ENCODE data around the gene DUS3L. TPM values are rescaled to one million over a fixed set of nuclear protein-coding genes. Genes with fewer than 3 reads are reported as not detected.

DUS3L gene
- 10 to 100 TPM; 19.5 to 45.9 (median 25.0) TPM for total RNA-seq

- TF ChIP-seq CTCF (IDR thresholded peaks at IDR 0.05 in 4 of 5, conservative IDR thresholded peaks at IDR 0.05 in 1 of 5), result peak in 1 of 5 experiments; percentile 24
- peak; percentile 72 to 73 for TF ChIP-seq POLR2A (IDR thresholded peaks at IDR 0.05)
- peaks cover 7 to 8% of the 10 kb centered on the region in 2 donors for H3K4me1 ChIP-seq
- in situ Hi-C loops (cut with MboI; ENCODE audit: low sequenced_read_pairs in 4 of 4), result no loop called here
- peak within 1 kb of the TSS; percentile 96 to 99 (median 98) for H3K27ac ChIP-seq
- peaks cover 0 to 4% (median 0%) of the 10 kb centered on the region in 3 donors for H3K27me3 ChIP-seq
- DNase-seq (peak; percentile 96 to 98), ATAC-seq (peak; percentile 95 to 96)
- no peaks in the 10 kb centered on the region for H3K9me3 ChIP-seq
- peaks cover 7 to 41% of the 10 kb centered on the region in 2 donors for H3K36me3 ChIP-seq
- H3K4me3 ChIP-seq, result peak within 1 kb of the TSS; percentile 78 to 94 (median 86)
- intact Hi-C loops (cut with DNase I; ENCODE audit: low total_unique reads), result loop anchor here (1.0 to 5.0 kb wide), 5 partner anchors 71 to 1448 kb away; partner anchors contain the start of genes CATSPERD, LONP1, MPND and RANBP3
Measured at GRCh38 chr19:5790559-5791520, at the start of gene DUS3L. TSS of gene DUS3L (minus strand) at chr19:5791163. CDS start at chr19:5791141, 22 bp downstream.

- Histone ChIP-seq H3K9me3 (no peaks in the 10 kb centered on the region), H3K4me3 (no peak within 1 kb of the TSS), H3K4me1 (no peaks in the 10 kb centered on the region), H3K36me3 (no peaks in the 10 kb centered on the region), H3K27me3 (peaks cover 0 to 12% (median 11%) of the 10 kb centered on the region in 3 donors), H3K27ac (no peak within 1 kb of the TSS)
- DNase-seq (no peak), ATAC-seq (no peak)
- intact Hi-C loops (cut with DNase I; ENCODE audit: low total_unique reads), result no loop called here
- in situ Hi-C loops (cut with MboI; ENCODE audit: low sequenced_read_pairs in 4 of 4), result no loop called here
- TF ChIP-seq CTCF (IDR thresholded peaks at IDR 0.05 in 4 of 5, conservative IDR thresholded peaks at IDR 0.05 in 1 of 5) (no peak), POLR2A (IDR thresholded peaks at IDR 0.05) (no peak)
Measured at GRCh38 chr19:5839065-5840017, 48.4 kb upstream of the DUS3L start, which contains the start of gene FUT6. TSS of gene FUT6 (minus strand) at chr19:5839702. CDS start at chr19:5832567, 7,135 bp downstream.

- Histone ChIP-seq H3K27ac (no peak overlapping the region), H3K27me3 (peaks cover 0 to 16% (median 13%) of the 10 kb centered on the region in 3 donors), H3K9me3 (no peaks in the 10 kb centered on the region), H3K4me3 (no peak overlapping the region), H3K4me1 (no peaks in the 10 kb centered on the region), H3K36me3 (no peaks in the 10 kb centered on the region)
- ATAC-seq, result no peak
- in situ Hi-C loops (cut with MboI; ENCODE audit: low sequenced_read_pairs in 4 of 4), result no loop called here
- DNase-seq, result no peak
- intact Hi-C loops (cut with DNase I; ENCODE audit: low total_unique reads), result no loop called here
- TF ChIP-seq POLR2A (IDR thresholded peaks at IDR 0.05) (no peak), CTCF (IDR thresholded peaks at IDR 0.05 in 4 of 5, conservative IDR thresholded peaks at IDR 0.05 in 1 of 5) (no peak)
Measured at GRCh38 chr19:5838353-5839064, 47.5 kb upstream of the DUS3L start.

- intact Hi-C loops (cut with DNase I; ENCODE audit: low total_unique reads) (no loop called here), in situ Hi-C loops (cut with MboI; ENCODE audit: low sequenced_read_pairs in 4 of 4) (no loop called here)
- Histone ChIP-seq H3K9me3 (no peaks in the 10 kb centered on the region), H3K27me3 (peaks cover 0 to 22% (median 17%) of the 10 kb centered on the region in 3 donors), H3K36me3 (no peaks in the 10 kb centered on the region), H3K4me3 (no peak overlapping the region), H3K4me1 (no peaks in the 10 kb centered on the region), H3K27ac (no peak overlapping the region)
- no peak for DNase-seq
- ATAC-seq, result no peak
- TF ChIP-seq POLR2A (IDR thresholded peaks at IDR 0.05), result no peak
- TF ChIP-seq CTCF (IDR thresholded peaks at IDR 0.05 in 4 of 5, conservative IDR thresholded peaks at IDR 0.05 in 1 of 5), result no peak
Measured at GRCh38 chr19:5837761-5838352, 46.9 kb upstream of the DUS3L start.
